RCC 7860 (cell line): ENCODE results near the gene TEDC2.

ENCODE experiments used
- DNase-seq: peaks from one replicate; pipeline ENCODE4 v3.0.0-alpha.2; 2015; ENCODE audit warnings: low spot score
- FAIRE-seq: peaks from 2 replicates; lab custom pipeline; 2012; peaks lifted over from hg19 to GRCh38; lab: Jason Lieb, UNC

Gene TEDC2

GRCh38 chr16:2464333-2464732, 4.4 kb downstream of the TEDC2 start:
- no peak for DNase-seq
- FAIRE-seq: no peak

GRCh38 chr16:2465653-2466415, 5.9 kb downstream of the TEDC2 start:
- DNase-seq (no peak), FAIRE-seq (no peak)

GRCh38 chr16:2466667-2467527, 7.0 kb downstream of the TEDC2 start:
- DNase-seq (no peak), FAIRE-seq (no peak)

GRCh38 chr16:2467528-2468232, 7.8 kb downstream of the TEDC2 start:
- no peak for DNase-seq
- FAIRE-seq: no peak

- no peak for FAIRE-seq
- no peak for DNase-seq
These were observed 8.4 kb downstream of the TEDC2 start for GRCh38 chr16:2468233-2468724.

GRCh38 chr16:2468725-2469398, 9.0 kb downstream of the TEDC2 start:
- FAIRE-seq: no peak
- no peak for DNase-seq

- DNase-seq (no peak), FAIRE-seq (no peak)
These were observed 9.7 kb downstream of the TEDC2 start for GRCh38 chr16:2469399-2470233.

- DNase-seq: no peak
- FAIRE-seq: no peak
These were observed 10.3 kb downstream of the TEDC2 start for GRCh38 chr16:2470234-2470601.

GRCh38 chr16:2470603-2471015, 10.7 kb downstream of the TEDC2 start:
- DNase-seq (no peak), FAIRE-seq (no peak)

- FAIRE-seq (no peak), DNase-seq (no peak)
These were observed 11.2 kb downstream of the TEDC2 start, which contains the start of gene NTN3 for GRCh38 chr16:2471016-2471652. Gene NTN3, plus strand, starts transcription at chr16:2471297. Its CDS starts 405 bp downstream, at chr16:2471702.

GRCh38 chr16:2471653-2472487, 12.0 kb downstream of the TEDC2 start:
- FAIRE-seq: no peak

GRCh38 chr16:2472488-2472864, 12.6 kb downstream of the TEDC2 start:
- FAIRE-seq (no peak), DNase-seq (no peak)

More at GRCh38 chr16:2471653-2472487, 12.0 kb downstream of the TEDC2 start:
- DNase-seq: no peak

- DNase-seq (no peak), FAIRE-seq (no peak)
These were observed 13.1 kb downstream of the TEDC2 start for GRCh38 chr16:2472885-2473445.

- FAIRE-seq: no peak
- peak; percentile 13 for DNase-seq
These were observed 13.6 kb downstream of the TEDC2 start for GRCh38 chr16:2473446-2473926.

- no peak for FAIRE-seq
- DNase-seq: peak; percentile 8
These were observed 14.3 kb downstream of the TEDC2 start for GRCh38 chr16:2473999-2474876.

GRCh38 chr16:2474877-2475412, 15.0 kb downstream of the TEDC2 start, which contains the start of gene TBC1D24:
Gene TBC1D24, plus strand, starts transcription at chr16:2475127. Its CDS starts 21,022 bp downstream, at chr16:2496149.
- FAIRE-seq (no peak), DNase-seq (peak; percentile 63)
